Smooth muscle cell of the pulmonary artery (primary cell): Measurements from ENCODE around the gene GPSM3. TPM values are rescaled to one million over a fixed set of nuclear protein-coding genes. Genes with fewer than 3 reads are reported as not detected.

Experiments used
- total RNA-seq: library from RNA; depleted of rRNA; stranded (reverse); fragments of >200 nt; gene quantifications from 2 replicates; pipeline ENCODE4 v1.2.3, GENCODE V29; 2014

Gene GPSM3, protein sequence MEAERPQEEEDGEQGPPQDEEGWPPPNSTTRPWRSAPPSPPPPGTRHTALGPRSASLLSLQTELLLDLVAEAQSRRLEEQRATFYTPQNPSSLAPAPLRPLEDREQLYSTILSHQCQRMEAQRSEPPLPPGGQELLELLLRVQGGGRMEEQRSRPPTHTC
- total RNA-seq, result 1.5 and 1.7 TPM in 2 replicates

DNA sequence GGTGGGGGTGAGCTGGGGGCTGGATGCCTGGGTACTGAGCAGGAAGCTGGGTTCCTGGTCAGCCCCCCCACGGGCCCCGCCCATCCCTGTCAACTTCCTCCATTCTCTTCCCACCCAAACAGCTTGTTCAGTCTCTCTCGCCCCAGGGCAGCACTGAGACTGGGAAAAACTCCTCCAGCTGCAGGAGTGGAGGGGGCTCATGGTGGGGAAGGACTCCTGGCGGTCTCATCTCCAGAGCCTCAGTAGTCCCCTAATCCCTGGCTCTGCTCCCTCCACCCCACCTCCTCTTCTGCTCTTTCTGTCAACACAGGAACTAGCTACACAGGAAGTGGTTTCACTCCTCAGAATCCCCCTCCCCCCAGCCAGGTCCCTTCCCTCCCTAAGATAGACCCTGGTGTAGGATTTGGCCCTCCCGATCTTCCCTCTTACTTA, at the start of gene GPSM3:
Gene GPSM3 (minus strand): TSS at position 36 of the 432 bp plus-strand sequence. CDS start 130 bp downstream, outside the sequence.

DNA sequence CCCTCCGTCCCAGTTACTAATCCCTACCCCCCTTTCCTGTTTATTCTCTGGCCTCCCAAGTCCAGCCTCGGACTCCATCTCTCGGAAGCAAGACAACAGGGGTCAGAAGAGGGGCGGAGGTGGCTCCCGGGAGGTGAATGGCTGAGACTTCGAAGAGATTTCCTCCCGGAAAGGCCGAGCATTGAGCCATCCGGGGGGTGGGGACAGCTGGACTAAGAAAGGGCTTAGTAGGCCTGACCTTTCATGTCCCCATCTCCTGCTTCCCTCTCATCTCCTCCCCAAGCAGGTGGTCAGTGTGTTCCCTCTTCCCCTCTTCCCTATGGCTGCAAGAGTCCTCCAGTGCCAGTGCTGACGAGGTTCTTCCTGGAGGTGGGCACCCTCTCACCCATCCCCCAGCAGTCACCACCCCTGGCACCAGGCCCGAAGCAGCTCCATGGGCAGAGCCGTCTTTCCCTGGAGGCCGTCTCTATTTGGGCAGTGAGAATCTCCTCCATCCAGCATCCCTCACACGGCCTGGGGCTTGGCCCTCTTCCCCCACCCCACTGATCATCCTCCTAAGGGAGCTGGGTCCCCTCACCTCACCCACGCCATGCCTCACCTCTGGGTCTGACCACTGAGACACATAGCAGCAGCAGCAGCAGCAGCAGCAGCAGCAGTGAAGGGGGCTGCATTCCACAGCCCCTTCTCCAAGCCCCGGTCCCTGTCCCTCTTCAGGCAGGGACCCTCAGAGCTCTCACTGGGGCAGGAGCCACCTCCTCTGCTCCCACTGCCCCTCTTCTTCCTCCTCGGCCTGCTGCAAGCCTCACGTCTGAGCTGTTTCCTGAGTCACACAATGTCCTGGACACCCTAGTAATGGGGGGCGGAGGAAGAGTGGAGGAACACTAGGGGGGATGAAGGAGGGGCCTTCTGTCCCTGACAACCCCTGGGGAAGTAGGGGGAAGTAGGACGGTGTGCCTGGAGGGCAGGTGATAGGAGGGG, 31.1 kb upstream of the GPSM3 start, which contains the start of gene NOTCH4:
Gene NOTCH4 (minus strand): TSS at position 810 of the 978 bp plus-strand sequence. CDS start 139 bp downstream, at position 671.

DNA sequence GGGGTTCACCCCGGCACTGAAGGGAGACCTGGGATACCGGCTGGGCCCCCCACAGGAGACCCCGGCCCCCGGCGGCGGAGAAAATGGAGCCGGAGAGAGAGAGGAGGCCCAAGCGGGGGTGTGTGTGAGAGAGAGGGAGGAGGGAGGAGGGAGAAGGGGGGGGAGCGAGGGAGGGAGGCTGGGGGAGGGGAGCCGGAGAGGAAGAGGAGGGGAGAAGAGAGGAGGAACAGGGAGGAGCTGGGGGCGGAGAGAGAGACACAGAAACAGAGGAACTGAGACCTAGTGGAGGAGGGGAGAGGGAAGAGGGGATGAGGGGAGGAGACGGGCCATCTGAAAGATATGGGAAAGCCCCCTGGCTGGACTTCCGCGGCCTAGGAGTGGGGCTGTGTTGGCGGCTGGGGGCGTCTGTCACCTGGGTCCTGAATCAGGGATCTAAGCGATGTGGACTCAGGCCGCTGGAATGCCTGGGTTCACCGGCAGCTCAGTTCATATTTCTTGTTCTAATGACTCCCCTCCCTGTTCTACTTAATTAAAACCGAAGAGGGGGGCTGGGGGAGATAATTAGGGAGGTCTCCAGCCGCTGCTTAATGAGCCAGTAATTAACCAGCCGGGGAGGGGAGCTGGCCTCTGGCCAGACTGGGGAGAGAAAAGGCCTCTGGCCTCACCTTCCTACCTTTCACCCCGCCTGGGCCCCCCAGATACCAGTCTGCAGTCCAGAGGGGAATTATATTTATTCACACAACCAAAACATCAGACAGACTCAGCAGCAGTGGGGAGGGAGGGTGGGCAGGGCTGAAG, 2.2 kb downstream of the GPSM3 start, which contains the start of gene PBX2:
Gene PBX2 (minus strand): TSS at position 149 of the 798 bp plus-strand sequence. CDS start 287 bp downstream, outside the sequence.

DNA sequence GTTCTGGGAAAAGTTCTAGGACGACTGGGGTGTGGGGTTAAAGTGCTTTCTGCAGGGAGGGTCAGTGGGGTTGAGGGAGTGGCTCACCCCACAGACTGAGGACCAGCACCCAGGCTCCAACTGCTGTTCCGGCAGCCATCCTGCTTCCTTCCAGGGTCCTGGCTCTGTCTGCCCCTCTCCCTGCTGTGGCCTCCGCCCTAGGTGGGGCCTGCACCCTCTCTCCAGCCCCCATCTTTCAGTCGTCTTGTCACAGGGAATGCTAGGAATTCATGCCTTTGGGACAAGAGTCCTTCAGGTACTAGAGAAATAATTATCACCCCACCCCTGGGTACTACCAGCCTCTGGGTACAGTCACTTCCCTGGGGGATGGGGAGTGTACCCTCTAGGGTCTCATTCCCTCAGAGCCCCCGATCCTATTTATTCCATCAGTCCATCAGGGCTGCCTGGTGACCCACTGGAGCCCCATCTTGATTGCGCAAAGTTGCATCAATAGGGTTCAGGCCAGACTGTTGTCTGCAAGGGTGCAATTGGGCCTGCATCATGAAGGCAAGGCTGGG, 8.3 kb downstream of the GPSM3 start, which contains the start of gene AGER:
Gene AGER (minus strand): TSS at position 170 of the 557 bp plus-strand sequence. CDS start 31 bp downstream, at position 139.

DNA sequence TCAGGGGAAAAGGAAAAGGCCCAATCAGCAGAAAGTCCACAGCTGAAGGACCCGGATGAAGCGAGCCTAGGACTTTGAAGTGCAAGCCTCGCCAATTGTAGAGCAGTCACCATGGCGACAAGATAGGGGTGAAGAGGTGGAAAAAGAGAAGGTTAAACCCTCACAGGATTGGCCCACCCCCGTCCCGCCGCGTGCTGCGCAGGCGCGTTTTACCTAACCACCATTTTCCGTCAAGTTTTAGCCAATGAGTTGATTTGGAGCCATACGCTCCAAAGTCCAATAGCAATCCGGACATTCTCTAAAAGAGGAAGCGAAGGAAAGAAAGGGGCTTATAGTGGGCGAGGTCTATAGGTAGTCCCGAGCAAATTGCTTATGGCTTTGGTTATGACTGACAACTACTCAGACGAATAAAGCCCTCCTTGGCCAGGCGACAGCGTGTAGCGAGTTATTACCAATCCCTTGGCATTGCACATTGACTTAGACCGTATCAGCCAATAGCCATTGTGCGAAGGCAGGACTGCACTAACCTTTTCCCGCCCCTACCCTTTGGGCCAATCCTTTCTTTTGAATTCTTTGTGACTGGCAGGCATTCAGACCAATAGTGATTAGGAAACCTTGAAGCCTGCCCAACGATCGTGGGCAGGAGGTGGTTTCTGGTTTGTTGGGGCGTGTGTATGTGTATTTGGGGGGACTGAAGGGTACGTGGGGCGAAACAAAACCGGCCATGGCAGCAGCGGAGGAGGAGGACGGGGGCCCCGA, 14.5 kb downstream of the GPSM3 start, which contains the start of gene RNF5:
Gene RNF5 (plus strand): TSS at position 618 of the 759 bp plus-strand sequence. CDS start 107 bp downstream, at position 725.

DNA sequence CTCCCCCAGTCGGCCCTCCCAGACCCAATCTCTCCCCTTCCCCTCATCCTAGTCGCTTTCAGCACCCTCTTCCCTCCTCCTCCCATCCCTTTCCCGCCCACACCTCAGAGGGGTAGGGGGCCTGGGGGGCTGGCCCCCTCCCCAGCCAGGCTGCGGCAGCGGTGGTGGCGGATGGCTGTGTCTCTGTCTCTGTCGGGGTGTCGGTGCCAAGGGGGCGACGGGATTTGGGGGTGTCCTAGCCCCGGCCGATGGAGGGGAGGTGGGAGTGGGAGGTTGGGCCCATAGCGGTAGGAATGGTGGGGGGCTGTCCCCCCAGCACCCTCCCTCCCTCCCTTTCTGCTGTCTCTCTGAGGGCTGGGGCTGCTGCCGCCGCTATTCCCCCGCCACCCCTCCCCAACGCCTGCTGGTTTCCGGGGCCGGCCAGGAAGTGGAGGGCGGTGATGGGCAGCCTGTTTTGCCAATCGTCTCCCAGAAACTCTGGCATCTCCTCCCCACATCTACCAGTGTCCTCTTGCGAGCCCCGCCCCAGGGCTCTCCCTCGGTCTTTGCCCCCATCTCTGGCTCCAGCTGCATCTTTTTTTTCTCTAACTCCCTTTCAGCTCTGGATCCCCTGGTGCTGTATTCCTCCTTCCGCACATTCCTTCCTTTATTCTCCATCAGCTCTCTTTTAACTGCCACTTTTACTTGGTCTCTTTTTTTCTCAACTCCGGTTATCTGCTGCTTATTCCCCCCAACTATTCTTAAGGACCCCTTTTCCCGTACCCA, 16.6 kb downstream of the GPSM3 start, which contains the start of gene AGPAT1:
Gene AGPAT1 (minus strand): TSS at position 374 of the 765 bp plus-strand sequence. CDS start 4,588 bp downstream, outside the sequence.

DNA sequence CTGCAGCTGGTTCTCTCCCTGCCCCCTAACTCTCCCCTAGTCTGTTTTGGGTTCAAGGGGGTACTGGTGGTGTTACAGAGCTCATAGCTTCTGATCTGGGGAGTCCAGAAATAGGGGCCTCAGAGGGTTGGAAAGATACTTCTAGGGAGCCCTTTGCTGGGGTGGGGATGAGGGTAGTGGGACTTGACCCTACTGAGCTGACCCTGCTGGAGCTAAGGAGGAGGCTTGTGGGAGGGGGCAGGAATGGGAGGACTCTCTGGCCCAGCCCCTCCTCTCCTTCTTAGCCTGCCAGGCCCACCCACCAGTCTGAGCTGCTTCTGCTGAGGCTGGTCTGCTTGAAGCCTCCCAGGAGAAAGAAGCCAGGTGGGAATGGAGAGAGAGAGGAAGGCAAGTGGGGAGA, 28.1 kb downstream of the GPSM3 start, which contains the start of gene EGFL8:
Gene EGFL8 (plus strand): TSS at position 301 of the 400 bp plus-strand sequence. CDS start 1,571 bp downstream, outside the sequence.

DNA sequence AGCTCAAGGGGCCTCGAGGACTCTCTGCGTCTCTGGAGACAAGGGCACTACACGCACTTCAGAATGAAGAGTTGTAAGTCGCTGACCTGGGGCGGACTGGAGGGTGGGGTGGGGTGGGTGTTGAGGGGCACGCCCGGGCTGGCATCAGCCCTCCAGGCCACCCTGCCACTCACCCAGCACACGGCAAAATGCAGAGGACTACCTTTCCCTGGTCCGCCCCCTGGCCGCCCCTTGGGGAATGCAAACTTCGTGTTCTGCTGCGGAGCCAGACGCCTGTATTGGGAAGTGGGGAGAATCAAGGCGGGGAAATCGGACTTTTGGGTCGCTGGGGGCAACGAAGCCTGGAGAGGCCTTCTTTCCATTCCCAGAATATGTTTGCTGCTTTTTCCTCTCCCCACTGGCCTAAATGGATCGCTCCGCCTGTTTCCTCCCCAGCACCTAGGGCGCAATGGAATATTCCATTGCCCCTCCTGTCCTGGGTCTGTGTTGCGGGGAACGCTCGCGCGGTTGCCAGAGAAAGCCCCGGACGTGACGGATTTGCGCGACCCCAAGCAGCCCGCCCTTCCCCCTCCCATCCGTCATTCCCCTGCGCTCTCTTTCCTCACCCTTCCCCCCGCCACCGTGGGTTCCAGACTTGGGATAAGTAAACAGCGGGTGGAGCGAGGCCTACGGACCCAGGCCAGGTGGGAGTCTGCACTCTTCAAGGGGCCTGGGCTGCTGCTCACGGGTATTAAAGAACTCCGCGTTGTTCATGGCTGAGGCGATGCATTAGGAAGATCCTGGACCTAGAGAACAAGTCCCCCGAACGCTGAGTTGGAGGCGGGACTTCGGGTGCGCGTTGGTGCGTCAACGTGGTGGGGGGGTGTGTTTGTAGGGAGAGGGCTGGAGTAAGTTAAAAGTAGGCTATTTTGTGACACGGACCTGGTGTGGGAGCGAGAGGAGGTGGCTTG, 38.6 kb downstream of the GPSM3 start, which contains the start of gene PPT2:
Gene PPT2 (plus strand): TSS at position 578 of the 950 bp plus-strand sequence. CDS start 454 bp downstream, outside the sequence.

DNA sequence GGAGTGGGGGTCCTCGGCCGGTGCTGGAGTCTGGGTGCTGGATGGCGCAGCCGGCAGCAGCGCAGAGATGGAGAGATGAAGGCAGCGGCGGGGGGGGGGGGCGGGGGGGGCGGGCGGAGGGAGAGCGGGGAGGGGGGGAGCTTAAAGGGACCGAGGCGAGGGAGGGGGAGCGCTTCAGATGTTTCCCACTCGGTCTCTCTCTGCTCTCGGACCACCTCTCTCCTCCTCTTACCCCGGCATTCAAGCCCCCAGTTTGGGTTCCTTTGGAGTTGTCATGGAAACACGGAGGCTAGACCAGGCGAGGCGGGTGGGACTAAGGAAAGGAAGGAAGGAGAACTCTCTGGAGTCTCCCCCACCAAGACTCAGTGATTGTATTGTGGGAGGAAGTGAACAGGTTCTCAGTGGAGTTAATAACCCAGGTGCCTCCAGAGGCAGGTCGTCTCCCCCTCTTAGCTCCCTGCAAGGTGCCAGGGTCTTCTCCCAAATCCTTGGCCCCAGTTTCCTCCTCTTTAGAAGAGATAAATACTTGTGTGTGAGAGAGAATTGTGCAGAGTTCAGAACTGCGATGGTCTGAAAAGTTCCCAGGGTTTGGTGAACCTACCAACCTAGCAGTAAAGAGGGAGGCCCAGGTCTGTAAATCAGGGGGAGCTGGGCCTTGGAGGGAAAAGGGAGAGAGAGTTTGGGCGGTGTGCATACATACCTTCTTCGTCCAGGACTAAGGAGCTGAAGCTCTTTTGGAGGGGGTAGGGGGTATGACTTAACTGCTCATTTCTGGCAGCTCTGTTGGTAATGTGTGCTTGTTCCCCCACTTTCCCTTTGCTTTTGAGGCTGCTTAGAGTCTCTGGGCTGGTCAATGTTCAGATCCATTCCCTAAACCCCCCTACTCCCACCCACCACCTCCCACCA, 40.3 kb downstream of the GPSM3 start, which contains the start of gene PRRT1:
Gene PRRT1 (minus strand): TSS at position 77 of the 906 bp plus-strand sequence. CDS start 112 bp downstream, outside the sequence.

Other genes with a start within 250 kb of the GPSM3 start
- 49.7 and 81.0 TPM in 2 replicates for gene CFB, start 246.5 kb downstream of the GPSM3 start, total RNA-seq
- gene NELFE, start 233.7 kb downstream of the GPSM3 start, total RNA-seq, result 78.7 and 86.4 TPM in 2 replicates
- gene SKIC2, start 233.5 kb downstream of the GPSM3 start, total RNA-seq, result 66.7 and 73.4 TPM in 2 replicates
- gene DXO, start 220.5 kb downstream of the GPSM3 start, total RNA-seq, result 10.8 and 15.1 TPM in 2 replicates
- 9.4 and 12.3 TPM in 2 replicates for gene C4A, start 210.6 kb downstream of the GPSM3 start, total RNA-seq
- gene C4B, start 177.8 kb downstream of the GPSM3 start, total RNA-seq, result 8.4 and 12.6 TPM in 2 replicates
- gene CYP21A2, start 154.2 kb downstream of the GPSM3 start, total RNA-seq, result 0.20 and 0.26 TPM in 2 replicates
- gene TNXB, start 83.3 kb downstream of the GPSM3 start, total RNA-seq, result 9.8 and 66.7 TPM in 2 replicates
- gene ATF6B, start 64.4 kb downstream of the GPSM3 start, total RNA-seq, result 23.8 and 27.5 TPM in 2 replicates
- 3.0 and 3.5 TPM in 2 replicates for gene FKBPL, start 62.4 kb downstream of the GPSM3 start, total RNA-seq
- gene PRRT1, start 40.7 kb downstream of the GPSM3 start, total RNA-seq, result 0.36 and 0.39 TPM in 2 replicates
- gene PPT2, start 38.5 kb downstream of the GPSM3 start, total RNA-seq, result 62.9 and 78.8 TPM in 2 replicates
- 1.4 and 1.5 TPM in 2 replicates for gene EGFL8, start 28.0 kb downstream of the GPSM3 start, total RNA-seq
- 37.7 and 39.3 TPM in 2 replicates for gene AGPAT1, start 16.6 kb downstream of the GPSM3 start, total RNA-seq
- 20.5 and 26.7 TPM in 2 replicates for gene RNF5, start 14.2 kb downstream of the GPSM3 start, total RNA-seq
- gene AGER, start 8.4 kb downstream of the GPSM3 start, total RNA-seq, result 0.30 and 0.33 TPM in 2 replicates
- 38.8 and 45.9 TPM in 2 replicates for gene PBX2, start 2.4 kb downstream of the GPSM3 start, total RNA-seq
- gene NOTCH4, start 31.4 kb upstream of the GPSM3 start, total RNA-seq, result 0.65 and 0.96 TPM in 2 replicates
- gene TSBP1, start 179.3 kb upstream of the GPSM3 start, total RNA-seq, result not detected in 2 replicates
- gene BTNL2, start 214.5 kb upstream of the GPSM3 start, total RNA-seq, result not detected in 2 replicates
- gene HLA-DRA, start 247.2 kb upstream of the GPSM3 start, total RNA-seq, result 0.07 and 5.2 TPM in 2 replicates